Left lung (tissue), 10 donors: ENCODE measurements around the gene CD300LB. TPM values are rescaled to one million over a fixed set of nuclear protein-coding genes. Genes with fewer than 3 reads are reported as not detected.
A peak's percentile ranks its signal among the peaks of the same experiment; 100 is the strongest.

Experiments used
- ATAC-seq: fragments of 200-7000 bp; cut with Tn5 transposase; one replicate; pipeline ENCODE4 v1.9.1; 2020; ENCODE audit warnings: moderate library complexity
- DNase-seq, 4 donors: peaks; one replicate each; pipeline ENCODE4 v3.0.0-alpha.2; 2013 to 2020
- H3K27ac ChIP-seq, 2 donors: fragments of 200-600 bp; sonication (generic) in 1 of 2; one replicate each; pipeline versions ENCODE4 v1.5.0 to v1.8.0; 2020 to 2021
- H3K27me3 ChIP-seq, 2 donors: fragments of 200-600 bp; sonication (generic) in 1 of 2; one replicate each; pipeline versions ENCODE4 v1.5.0 to v1.8.0; 2020 to 2021
- H3K36me3 ChIP-seq, 2 donors: fragments of 200-600 bp; sonication (generic) in 1 of 2; one replicate each; pipeline versions ENCODE4 v1.5.0 to v1.8.0; 2020 to 2021
- H3K4me1 ChIP-seq, 2 donors: fragments of 200-600 bp; one replicate each; pipeline ENCODE4 v1.8.0; 2021
- H3K4me3 ChIP-seq, 2 donors: fragments of 200-600 bp; sonication (generic) in 1 of 2; one replicate each; pipeline versions ENCODE4 v1.5.0 to v1.8.0; 2020 to 2021; ENCODE audit warnings: mild to moderate bottlenecking in 1 of 2
- H3K9me3 ChIP-seq, 2 donors: fragments of 200-600 bp; sonication (generic) in 1 of 2; one replicate each; pipeline versions ENCODE4 v1.5.0 to v1.8.0; 2020 to 2021
- CTCF ChIP-seq, 2 donors: fragments of 200-600 bp; sonication (generic) in 1 of 2; IDR thresholded peaks; one replicate each; pipeline versions ENCODE4 v1.5.0 to v1.8.0; 2021; ENCODE audit warnings: antibody characterized with exemption in 2 of 2
- intact Hi-C, 2 donors: fragments of 100-400 bp; cut with DNase I; formaldehyde crosslinking; loops; one replicate each; pipeline versions ENCODE4 v1.11.2 to v1.14.2; 2022
- polyA plus RNA-seq, 6 donors: library from polyadenylated mRNA; unstranded; fragments of 120-200 nt; gene quantifications; one replicate each; pipeline ENCODE4 v1.2.1, GENCODE V29; 2013; ENCODE audit not compliant: insufficient read length in 6 of 6
- total RNA-seq, 2 donors: library from RNA; stranded (reverse); fragmentation: NEBNext Ultra II Directional; extraction: Animal tissue kit (Norgen Biotek cat#: 25700); gene quantifications; one replicate each; pipeline ENCODE4 v1.2.1, GENCODE V29; 2021
- donor health status: DM: no; HTN: yes; CAD: no.
- donor health status: DM: no; HTN: no; CAD: no.

CD300LB gene
- total and polyA plus RNA-seq, 8 donors = 0.13 to 1.6 (median 0.29) TPM

GRCh38 chr17:74549343-74549742 is 18.1 kb upstream of the CD300LB start:
- TF ChIP-seq CTCF (IDR thresholded peaks at IDR 0.05) = no peak
- intact Hi-C loops = no loop called here
- ATAC-seq (no peak), DNase-seq (no peak)
- Histone ChIP-seq H3K4me3 (no peak overlapping the region), H3K27me3 (peaks cover 0 to 4% of the 10 kb centered on the region in 2 donors), H3K4me1 (peaks cover 0 to 12% of the 10 kb centered on the region in 2 donors), H3K36me3 (no peaks in the 10 kb centered on the region), H3K9me3 (no peaks in the 10 kb centered on the region), H3K27ac (no peak overlapping the region)

GRCh38 chr17:74547736-74548135 is 16.5 kb upstream of the CD300LB start:
- no peak overlapping the region for H3K4me3 ChIP-seq
- ATAC-seq = no peak
- intact Hi-C loops = no loop called here
- H3K36me3 ChIP-seq = no peaks in the 10 kb centered on the region
- peaks cover 0 to 14% of the 10 kb centered on the region in 2 donors for H3K4me1 ChIP-seq
- no peak for DNase-seq
- no peaks in the 10 kb centered on the region for H3K9me3 ChIP-seq
- H3K27me3 ChIP-seq = peaks cover 0 to 4% of the 10 kb centered on the region in 2 donors
- no peak overlapping the region for H3K27ac ChIP-seq
- no peak for TF ChIP-seq CTCF (IDR thresholded peaks at IDR 0.05)

GRCh38 chr17:74547264-74547663 is 16.0 kb upstream of the CD300LB start:
- Histone ChIP-seq H3K27me3 (peaks cover 0 to 4% of the 10 kb centered on the region in 2 donors), H3K4me1 (peaks cover 0 to 14% of the 10 kb centered on the region in 2 donors), H3K4me3 (no peak overlapping the region), H3K9me3 (no peaks in the 10 kb centered on the region), H3K27ac (no peak overlapping the region), H3K36me3 (no peaks in the 10 kb centered on the region)
- intact Hi-C loops = no loop called here
- no peak for ATAC-seq
- TF ChIP-seq CTCF (IDR thresholded peaks at IDR 0.05) = no peak
- no peak for DNase-seq

- no peak overlapping the region for H3K27ac ChIP-seq
- ATAC-seq (no peak), DNase-seq (no peak)
- no peak for TF ChIP-seq CTCF (IDR thresholded peaks at IDR 0.05)
- intact Hi-C loops = no loop called here
- H3K4me1 ChIP-seq = peaks cover 0 to 14% of the 10 kb centered on the region in 2 donors
- no peaks in the 10 kb centered on the region for H3K36me3 ChIP-seq
- H3K9me3 ChIP-seq = no peaks in the 10 kb centered on the region
- no peak overlapping the region for H3K4me3 ChIP-seq
- peaks cover 0 to 4% of the 10 kb centered on the region in 2 donors for H3K27me3 ChIP-seq
Observed at GRCh38 chr17:74546586-74546985, 15.3 kb upstream of the CD300LB start.

- Histone ChIP-seq H3K9me3 (no peaks in the 10 kb centered on the region), H3K4me3 (peak within 1 kb of the TSS in 1 of 2 donors; percentile 32), H3K36me3 (no peaks in the 10 kb centered on the region), H3K27me3 (peaks cover 0 to 3% of the 10 kb centered on the region in 2 donors), H3K4me1 (peaks cover 0 to 14% of the 10 kb centered on the region in 2 donors), H3K27ac (peak within 1 kb of the TSS; percentile 13 to 80)
- no peak for TF ChIP-seq CTCF (IDR thresholded peaks at IDR 0.05)
- ATAC-seq = peak; percentile 78
- DNase-seq = peak in 1 of 4 donors; percentile 68
- intact Hi-C loops = no loop called here
Observed at GRCh38 chr17:74545843-74546230, 14.6 kb upstream of the CD300LB start, which contains the start of gene CD300C. Gene CD300C, minus strand, starts transcription at chr17:74546115. Its CDS starts 333 bp downstream, at chr17:74545782.
